HG02798 (cell line): ENCODE data around the gene MAN2B2.
"Not testable (repeated sequence)": the region's sequence is repeated elsewhere in the genome, so short reads cannot be mapped to it uniquely, and the experiment has no call there.

Experiments used
- ATAC-seq: cut with Tn5 transposase; IDR thresholded peaks from one replicate; pipeline ENCODE4 v1.9.1; 2021; ENCODE audit warnings: mild to moderate bottlenecking; ENCODE audit not compliant: unreplicated experiment, poor library complexity

MAN2B2 gene

DNA sequence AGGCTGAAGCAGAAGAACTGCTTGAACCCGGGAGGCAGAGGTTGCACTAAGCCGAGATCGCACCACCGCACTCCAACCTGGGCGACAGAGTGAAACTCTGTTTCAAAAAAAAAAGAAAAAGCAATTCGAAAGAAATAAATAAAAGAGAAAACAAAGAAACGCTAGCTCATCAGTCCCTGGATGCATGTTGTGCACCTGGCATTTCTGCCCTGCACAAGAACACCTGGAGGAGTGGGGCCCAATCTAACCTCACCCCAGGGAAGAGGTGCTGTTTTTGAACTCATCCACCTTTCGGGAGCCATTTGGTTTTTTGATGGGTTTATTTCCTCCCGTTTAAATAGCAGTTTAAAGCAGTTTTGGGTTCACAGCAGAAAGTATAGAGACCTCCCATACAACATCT is 59.8 kb downstream of the MAN2B2 start:
- no peak for ATAC-seq

DNA sequence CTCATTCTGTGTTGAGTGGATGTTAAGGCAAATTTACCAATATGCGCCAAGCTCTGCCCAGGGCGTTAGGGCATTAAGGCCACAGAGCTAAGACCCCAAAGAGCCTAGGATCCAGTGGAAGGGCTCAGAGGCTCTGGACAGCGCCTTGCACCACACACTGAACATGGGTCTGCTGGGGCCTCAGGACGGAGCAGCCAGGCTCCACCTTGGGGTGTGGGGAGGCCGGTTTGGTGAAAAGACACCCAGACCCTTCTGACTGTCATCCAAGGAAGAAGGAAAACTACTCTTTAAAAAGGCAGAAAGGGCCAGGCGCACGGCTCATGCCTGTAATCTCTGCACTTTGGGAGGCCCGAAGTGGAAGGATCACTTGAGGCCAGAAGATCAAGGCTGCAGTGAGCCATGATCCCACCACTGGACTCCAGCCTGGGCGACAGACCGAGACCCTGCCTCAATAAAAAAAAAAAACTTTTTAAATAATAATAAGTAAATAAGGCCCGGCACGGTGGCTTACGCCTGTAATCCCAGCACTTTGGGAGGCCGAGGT is 64.2 kb downstream of the MAN2B2 start:
- no peak for ATAC-seq

DNA sequence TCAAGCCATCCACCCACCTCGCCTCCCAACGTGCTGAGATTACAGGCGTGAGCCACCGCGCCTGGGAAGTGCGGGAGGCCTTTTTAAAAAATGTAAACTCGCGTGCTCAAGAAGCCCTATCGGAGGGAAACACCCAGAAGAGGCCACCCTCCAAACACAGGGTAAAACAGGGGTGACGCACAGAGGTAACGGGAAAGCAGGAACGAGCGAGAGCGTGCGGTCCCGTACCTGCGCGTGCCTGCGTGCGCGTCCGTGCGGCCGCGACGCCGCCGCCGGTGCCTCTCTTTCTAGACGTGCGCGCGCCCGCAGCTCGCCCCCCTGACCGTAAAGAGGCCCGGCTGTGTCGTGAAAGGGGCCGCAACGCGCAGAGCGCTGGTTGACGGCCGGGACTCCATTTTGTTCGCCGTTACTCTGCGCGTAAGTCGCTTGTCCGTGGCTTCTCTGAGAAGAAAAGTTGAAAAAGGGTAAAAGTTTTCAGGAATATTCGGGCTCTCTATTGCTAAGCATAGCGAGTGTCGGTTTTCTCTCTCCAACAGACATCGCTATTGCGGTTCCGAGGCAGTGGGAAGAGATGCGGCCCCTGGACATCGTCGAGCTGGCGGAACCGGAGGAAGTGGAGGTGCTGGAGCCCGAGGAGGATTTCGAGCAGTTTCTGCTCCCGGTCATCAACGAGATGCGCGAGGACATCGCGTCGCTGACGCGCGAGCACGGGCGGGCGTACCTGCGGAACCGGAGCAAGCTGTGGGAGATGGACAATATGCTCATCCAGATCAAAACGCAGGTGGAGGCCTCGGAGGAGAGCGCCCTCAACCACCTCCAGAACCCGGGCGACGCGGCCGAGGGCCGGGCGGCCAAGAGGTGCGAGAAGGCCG is 65.5 kb downstream of the MAN2B2 start, which contains the start of gene MRFAP1:
MRFAP1 (plus strand) TSS at position 394 of the 872 bp plus-strand sequence; CDS start at position 572, 178 bp downstream.
- peak; percentile 92 for ATAC-seq

DNA sequence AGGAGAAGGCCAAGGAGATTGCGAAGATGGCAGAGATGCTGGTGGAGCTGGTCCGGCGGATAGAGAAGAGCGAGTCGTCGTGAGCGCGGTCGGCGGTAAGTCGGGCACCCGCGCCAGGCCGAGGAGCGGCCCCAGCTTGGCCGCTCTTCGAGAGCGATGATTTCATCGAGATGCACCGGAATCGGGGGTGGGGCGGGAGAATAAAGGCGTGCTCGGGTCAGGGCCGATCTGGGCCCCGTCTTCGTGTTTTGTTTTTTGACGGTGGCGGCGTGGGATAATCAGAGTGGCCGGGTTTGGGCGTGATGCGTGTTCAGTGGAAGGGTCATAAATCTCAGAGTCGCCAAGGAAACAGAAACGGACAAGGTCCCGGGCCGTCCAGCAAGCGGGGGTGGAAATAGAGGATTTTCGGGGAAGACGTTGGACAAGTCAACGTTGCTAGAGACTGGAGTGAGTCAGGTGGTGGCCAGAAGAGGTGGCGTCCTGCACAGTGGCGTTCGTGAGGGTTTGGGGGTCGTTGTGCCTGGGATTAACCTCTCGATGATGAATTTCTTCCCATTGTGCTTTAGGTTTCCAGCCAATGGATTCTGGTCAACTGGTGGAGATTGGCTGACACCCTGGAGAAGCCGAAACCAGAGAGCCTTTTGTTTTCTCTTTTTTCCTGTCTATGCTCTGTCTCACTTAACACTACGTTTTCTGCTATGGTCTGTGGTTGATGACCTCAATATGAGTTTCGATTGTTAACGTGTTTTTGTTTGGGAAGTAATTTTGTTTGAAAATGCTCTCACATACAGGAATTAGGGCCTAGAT is 66.4 kb downstream of the MAN2B2 start:
- ATAC-seq, result peak; percentile 31

DNA sequence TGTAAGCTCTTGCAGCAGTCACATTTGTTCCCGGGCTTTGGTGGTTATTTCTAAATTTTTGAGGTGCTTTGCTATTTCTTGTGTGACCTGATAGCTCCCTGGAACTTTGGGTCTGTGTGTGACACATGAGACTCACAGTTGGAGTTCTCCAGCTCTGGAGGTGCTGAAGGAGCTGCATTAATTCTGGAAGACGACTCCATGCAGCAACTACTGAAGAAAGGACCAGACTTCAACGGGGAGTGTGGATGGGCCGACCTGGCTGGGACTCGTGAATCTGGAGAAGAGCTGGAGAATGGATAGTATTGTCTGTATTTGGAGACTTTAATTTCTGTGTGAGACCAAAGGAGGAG is 67.0 kb downstream of the MAN2B2 start:
- no peak for ATAC-seq

DNA sequence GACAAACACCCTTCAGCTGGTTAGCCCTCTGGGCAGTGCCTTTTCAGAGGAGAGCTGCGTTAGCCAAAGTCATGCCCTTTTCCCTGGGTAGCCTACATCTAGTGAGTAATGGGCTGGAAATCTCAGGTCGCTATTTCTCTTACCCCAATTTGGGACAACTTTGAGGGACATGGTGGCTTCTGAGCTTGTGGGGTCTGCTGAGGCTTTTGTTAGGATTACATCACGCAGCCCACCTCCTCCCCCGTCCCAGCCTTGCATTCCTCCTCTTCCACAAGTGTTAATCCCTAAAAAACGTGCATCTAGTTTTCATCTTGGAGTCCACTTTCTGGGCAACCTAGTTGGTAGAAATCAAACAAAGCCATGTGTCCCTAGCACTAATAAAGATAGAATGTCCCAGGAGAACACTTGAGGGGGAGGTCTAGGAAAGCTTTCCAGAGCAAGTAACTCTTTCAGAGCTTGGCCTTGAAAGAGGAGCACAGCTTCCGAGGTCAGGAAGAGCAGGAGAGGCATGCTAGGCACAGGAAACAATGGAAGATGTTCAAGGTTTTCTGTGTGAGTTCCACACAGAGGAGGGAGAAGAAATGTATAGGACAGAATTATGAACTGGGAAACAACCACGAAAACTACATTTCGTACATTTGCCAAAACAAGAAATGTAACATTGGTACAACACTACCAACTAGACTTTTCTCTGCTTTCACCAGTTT is 68.3 kb downstream of the MAN2B2 start:
- no peak for ATAC-seq

DNA sequence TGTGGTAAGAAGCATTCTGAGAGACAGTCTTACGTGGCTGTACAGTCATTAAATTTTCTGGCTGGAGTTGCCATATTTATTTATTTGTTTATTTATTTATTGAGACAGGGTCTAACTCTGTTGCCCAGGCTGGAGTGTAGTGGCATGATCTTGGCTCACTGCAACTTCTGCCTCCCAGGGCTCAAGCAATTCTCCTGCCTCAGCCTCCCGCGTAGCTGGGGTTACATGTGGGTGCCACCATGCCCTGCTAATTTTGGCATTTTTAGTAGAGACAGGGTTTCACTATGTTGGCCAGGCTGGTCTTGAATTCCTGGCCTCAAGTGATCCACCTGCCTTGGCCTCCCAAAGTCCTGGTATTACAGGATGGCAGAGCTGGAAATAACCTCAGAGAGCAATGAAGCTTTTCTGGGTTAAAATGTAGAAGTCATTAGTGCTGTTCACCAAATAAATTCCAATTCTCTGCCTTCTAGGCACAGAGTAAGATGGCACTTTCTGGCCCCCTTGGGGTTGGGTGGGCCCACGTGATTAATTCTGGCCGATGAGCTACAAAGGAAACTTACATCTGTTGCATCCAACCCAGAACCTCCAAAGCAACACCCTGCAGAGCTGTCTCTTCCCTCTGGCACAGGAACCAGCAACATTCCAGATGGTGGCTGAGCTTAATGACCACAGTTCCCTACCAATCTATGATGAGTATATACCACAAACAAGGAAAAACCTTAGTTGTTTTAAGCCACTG is 70.0 kb downstream of the MAN2B2 start:
- ATAC-seq, result no peak

DNA sequence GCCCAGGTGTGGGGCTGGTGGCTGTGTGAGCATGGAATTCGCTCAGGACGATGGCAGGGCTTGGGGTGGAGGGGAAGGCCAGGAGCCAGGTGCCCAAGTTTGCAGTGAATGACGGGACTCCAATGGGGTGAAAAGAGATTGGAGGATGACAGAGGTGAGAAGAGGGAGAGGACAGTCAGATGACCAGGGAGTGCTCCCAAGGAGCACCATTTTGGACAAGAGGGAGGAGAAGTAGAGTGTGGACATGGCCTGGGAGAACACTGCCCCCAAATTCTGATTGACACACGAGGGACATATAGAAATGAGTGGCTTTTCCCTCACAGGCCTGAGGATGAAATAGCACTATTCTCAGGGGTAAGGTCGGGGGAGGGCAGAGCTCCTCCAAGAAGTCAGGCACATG is 72.2 kb downstream of the MAN2B2 start:
- ATAC-seq, result no peak

DNA sequence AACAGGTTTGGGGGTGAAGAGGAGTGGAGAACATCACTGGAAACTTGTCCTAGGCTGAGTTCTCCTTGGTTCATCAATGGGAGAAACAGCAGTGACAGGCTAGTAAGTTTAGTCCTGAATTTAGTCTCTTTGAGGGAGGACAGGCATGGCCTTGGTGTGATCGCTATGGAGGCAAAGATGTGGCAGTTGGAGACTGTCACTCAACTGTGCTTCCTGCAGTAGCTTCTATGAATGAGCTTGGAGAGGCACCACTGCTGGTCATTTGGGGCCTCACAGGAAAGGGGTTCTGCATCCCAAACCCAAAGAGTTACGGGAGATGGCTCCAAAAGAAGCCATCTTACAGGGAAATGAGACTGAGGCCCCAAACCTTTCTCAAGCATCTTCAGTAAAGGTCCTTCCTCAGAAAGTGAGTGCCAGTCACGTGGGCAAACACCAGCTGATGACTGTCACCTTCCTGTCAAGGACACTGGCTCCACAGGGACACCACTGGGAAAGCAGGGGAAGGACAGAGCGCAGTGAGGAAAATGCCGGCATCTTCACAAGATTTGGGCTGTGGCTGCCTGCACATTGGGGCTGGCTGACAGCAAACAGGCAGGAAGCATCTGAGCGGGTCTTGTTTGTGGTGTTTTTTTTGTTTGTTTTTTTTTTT is 72.7 kb downstream of the MAN2B2 start:
- ATAC-seq, result no peak

DNA sequence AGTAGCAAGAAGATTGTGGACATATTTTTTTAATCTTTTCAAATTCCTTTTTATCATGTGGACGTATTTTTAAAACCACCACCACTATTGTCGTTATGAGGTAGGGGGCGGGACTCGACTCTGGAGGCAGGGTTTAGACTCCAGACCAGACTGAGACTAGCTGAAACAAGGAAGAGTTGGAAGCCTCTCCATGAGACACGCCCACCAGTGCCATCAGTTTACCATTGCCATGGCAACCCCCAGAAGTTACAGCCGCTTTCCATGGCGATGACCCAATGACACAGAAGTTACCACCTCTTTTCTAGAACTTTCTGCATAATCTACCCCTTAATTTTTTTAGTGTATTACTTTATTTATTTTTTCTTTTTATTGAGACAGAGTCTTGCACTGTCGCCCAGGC is 74.2 kb downstream of the MAN2B2 start:
- no peak for ATAC-seq

DNA sequence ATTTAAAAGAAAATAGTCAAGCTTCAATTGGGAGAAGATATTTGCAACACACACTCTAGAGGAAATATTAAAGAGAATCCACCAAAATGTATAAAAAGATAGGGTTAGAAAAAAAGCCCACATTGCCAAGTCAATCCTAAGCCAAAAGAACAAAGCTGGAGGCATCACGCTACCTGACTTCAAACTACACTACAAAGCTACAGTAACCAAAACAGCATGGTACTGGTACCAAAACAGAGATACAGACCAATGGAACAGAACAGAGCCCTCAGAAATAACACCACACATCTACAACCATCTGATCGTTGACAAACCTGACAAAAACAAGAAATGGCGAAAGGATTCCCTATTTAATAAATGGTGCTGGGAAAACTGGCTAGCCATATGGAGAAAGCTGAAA is 79.2 kb downstream of the MAN2B2 start:
- ATAC-seq, result not testable (repeated sequence)

DNA sequence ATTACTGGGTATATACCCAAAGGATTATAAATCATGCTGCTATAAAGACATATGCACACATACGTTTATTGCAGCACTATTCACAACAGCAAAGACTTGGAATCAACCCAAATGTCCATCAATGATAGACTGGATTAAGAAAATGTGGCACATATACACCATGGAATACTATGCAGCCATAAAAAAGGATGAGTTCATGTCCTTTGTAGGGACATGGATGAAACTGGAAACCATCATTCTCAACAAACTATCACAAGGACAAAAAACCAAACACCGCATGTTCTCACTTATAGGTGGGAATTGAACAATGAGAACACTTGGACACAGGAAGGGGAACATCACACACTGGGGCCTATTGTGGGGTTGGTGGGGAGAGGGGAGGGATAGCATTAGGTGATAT is 80.3 kb downstream of the MAN2B2 start:
- not testable (repeated sequence) for ATAC-seq

DNA sequence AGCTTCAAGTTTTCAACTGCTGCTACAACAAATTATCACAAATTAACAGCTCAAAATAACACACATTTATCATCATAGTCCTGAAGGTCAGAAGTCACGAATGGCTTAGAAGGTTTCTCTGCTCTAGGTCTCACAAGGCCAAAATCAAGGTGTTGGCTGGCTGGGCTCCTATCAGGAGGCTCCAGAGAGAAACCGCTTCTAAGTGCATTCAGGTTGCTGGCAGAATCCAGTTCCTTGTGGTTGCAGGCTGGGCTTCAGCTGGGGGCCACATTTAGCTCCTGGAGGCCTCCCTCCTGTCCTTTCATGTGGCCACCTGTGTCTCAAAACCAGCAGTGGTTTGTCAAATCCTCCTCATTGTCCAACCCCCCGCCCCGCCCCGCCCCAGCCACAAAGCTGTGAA is 80.9 kb downstream of the MAN2B2 start:
- ATAC-seq, result no peak

DNA sequence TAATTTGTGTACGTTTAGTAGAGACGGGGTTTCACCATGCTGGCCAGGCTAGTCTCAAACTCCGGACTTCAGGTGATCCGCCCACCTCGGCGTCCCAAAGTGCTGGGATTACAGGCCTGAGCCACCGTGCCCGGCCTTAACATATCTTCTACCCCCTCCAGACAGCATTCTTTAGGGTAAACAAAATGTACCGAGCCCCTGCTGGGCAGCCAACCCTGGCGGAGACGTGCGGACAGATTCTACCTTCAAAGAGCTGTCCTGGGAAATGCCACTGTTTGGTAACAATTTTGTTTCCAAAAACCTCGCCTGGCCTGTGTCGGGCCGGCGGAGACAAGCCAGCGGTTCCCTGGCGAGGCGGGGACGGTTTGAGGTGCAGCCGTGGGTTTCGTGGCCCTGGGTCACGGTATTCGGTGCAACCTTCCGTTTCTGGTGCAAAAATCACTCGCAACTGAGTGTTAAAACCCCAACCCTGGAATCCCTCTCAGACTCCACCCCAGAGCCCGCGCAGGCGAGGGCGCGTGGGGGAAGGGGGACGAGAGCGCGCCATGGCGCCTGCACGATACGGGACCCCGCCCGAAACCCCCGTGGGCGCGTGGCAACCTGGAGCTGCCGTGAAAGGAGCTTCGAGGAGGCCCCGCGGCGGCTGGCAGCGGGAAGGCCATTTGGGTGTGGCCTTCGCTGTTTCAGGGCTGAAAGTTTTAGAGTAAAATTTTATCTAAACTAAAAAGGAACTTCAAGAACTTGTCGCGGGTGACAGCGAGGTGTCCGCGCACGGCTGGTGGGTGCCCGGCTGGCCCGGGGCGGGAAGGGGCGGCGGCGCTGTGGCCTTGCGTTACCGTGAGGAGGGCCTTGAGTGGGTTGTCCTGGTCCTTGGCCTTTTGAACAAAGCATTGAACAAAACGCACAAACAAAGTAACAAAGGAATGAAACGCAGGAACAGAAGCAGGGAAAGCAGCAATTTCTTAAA is 82.5 kb downstream of the MAN2B2 start:
- ATAC-seq, result no peak

DNA sequence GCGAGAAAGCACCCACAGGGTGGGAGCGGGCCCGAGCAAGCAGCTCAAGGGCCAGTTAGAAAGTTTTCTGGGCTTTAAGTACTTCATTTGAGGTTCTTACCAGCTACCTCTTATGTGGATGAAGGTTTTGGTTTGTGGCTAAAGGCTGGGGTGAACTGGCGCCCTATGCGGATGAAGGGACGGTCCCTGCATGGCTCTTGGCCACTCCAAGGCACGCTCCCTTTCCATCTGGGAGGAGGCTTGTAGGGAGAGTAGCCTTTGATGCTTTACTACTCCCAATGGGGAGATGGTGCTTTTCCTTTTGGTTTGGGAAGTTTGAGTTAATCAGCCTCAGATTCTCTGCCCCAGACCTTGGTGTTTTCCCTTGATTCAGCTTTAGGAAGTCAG is 83.2 kb downstream of the MAN2B2 start:
- ATAC-seq, result no peak

DNA sequence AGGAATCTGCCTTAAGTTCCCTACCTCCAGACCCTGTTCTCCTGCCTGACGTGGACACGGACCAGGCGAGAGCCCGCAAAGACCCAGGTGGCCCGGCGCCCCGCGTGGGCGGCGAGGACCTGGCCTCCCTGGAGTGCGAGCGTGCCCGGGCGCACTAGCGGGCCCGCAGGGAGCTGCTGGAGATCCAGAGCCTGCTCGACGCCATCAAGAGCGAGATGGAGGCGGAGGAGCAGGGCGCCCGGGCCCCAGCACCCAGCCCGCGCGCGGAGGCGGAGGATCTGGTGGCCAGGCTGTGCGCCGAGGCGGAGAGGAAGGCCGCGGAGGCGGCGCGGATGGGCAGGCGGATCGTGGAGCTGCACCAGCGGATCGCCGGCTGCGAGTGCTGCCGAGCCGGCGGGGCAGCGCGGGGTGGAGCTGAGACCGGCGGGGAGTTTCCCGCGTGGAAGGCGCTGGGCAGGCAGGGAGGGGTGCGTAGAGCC is 83.6 kb downstream of the MAN2B2 start:
- peak; percentile 56 for ATAC-seq

DNA sequence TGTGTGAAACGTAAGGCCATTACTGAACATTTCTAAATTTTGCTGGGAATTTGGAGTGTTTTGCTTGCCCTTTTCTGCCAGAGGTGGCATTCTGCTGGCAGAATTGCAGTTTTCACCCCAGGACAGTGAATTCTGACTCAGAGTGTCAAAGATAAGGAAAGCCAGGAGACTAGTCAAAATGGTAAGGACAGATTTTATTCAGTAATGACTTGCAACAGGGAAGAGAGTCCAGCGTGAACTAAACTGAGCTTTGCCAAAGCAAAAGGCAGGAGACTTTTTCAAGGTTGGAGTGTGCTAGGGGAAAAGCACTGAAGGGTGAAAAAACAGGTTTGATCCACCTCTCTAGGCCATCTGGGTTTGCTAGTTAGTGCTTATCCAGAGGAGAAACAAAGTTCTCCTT is 84.9 kb downstream of the MAN2B2 start:
- no peak for ATAC-seq

DNA sequence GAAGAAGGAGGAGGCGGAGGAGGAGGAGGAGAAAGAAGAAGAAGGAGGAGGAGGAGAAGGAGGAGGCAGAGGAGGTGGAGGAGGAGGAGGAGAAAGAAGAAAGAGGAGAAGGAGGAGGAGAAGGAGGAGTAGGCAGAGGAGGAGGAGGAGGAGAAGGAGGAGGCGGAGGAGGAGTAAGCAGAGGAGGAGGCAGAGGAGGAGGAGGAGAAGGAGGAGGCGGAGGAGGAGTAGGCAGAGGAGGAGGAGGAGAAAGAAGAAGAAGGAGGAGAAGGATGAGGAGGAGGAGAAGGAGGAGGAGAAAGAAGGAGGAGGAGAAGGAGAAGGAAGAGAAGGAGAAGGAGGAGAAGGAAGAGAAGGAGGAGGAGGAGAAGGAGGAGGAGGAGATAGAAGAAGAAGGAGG is 85.4 kb downstream of the MAN2B2 start:
- no peak for ATAC-seq
